DLD1 (cell line): ENCODE results near the gene IFRD1.
"Not testable (repeated sequence)": the region's sequence is repeated elsewhere in the genome, so short reads cannot be mapped to it uniquely, and the experiment has no call there.

Experiments
- in situ Hi-C: cut with HindIII; loops from 2 replicates; pipeline ENCODE4 v1.10.0; 2017; ENCODE audit warnings: low sequenced_read_pairs

Gene IFRD1

GRCh38 chr7:112437072-112437471 is 13.2 kb upstream of the IFRD1 start:
- in situ Hi-C loops, result no loop called here

- in situ Hi-C loops, result no loop called here
These were observed 10.8 kb upstream of the IFRD1 start for GRCh38 chr7:112439476-112439875.

- in situ Hi-C loops, result no loop called here
These were observed 8.1 kb upstream of the IFRD1 start for GRCh38 chr7:112442210-112442609.

GRCh38 chr7:112444505-112444904 is 5.8 kb upstream of the IFRD1 start:
- in situ Hi-C loops, result no loop called here

GRCh38 chr7:112446431-112446830 is 3.8 kb upstream of the IFRD1 start:
- in situ Hi-C loops, result no loop called here

GRCh38 chr7:112447406-112447805 is 2.9 kb upstream of the IFRD1 start:
- in situ Hi-C loops, result no loop called here

GRCh38 chr7:112448381-112448780 is 1.9 kb upstream of the IFRD1 start:
- in situ Hi-C loops, result no loop called here

GRCh38 chr7:112448891-112449290 is 1.4 kb upstream of the IFRD1 start:
- in situ Hi-C loops, result no loop called here

GRCh38 chr7:112449353-112449752 is 907 bp upstream of the IFRD1 start:
- in situ Hi-C loops, result no loop called here

GRCh38 chr7:112450807-112451761 is 824 bp downstream of the IFRD1 start:
- in situ Hi-C loops, result no loop called here

- in situ Hi-C loops, result no loop called here
These were observed 2.0 kb downstream of the IFRD1 start for GRCh38 chr7:112452102-112452888.

- in situ Hi-C loops, result no loop called here
These were observed 3.4 kb downstream of the IFRD1 start for GRCh38 chr7:112453505-112454171.

- in situ Hi-C loops, result not testable (repeated sequence)
These were observed 3.9 kb downstream of the IFRD1 start for GRCh38 chr7:112454191-112454590.

- in situ Hi-C loops, result no loop called here
These were observed 9.4 kb downstream of the IFRD1 start for GRCh38 chr7:112459645-112460044.

- in situ Hi-C loops, result no loop called here
These were observed 12.0 kb downstream of the IFRD1 start for GRCh38 chr7:112462236-112462635.

GRCh38 chr7:112467867-112468266 is 17.6 kb downstream of the IFRD1 start:
- in situ Hi-C loops, result no loop called here

- in situ Hi-C loops, result no loop called here
These were observed 19.9 kb downstream of the IFRD1 start for GRCh38 chr7:112470194-112470593.

- in situ Hi-C loops, result no loop called here
These were observed 26.3 kb downstream of the IFRD1 start for GRCh38 chr7:112476390-112477052.

- in situ Hi-C loops, result no loop called here
These were observed 31.0 kb downstream of the IFRD1 start for GRCh38 chr7:112481121-112481736.
